NCI-H2171 (cell line): ENCODE results near the gene IWS1.
"Not testable (repeated sequence)": the region's sequence is repeated elsewhere in the genome, so short reads cannot be mapped to it uniquely, and the experiment has no call there.

Experiments
- DNase-seq: peaks from one replicate; lab custom pipeline; 2025; lab: John Stamatoyannopoulos, UW

The IWS1 gene

DNA sequence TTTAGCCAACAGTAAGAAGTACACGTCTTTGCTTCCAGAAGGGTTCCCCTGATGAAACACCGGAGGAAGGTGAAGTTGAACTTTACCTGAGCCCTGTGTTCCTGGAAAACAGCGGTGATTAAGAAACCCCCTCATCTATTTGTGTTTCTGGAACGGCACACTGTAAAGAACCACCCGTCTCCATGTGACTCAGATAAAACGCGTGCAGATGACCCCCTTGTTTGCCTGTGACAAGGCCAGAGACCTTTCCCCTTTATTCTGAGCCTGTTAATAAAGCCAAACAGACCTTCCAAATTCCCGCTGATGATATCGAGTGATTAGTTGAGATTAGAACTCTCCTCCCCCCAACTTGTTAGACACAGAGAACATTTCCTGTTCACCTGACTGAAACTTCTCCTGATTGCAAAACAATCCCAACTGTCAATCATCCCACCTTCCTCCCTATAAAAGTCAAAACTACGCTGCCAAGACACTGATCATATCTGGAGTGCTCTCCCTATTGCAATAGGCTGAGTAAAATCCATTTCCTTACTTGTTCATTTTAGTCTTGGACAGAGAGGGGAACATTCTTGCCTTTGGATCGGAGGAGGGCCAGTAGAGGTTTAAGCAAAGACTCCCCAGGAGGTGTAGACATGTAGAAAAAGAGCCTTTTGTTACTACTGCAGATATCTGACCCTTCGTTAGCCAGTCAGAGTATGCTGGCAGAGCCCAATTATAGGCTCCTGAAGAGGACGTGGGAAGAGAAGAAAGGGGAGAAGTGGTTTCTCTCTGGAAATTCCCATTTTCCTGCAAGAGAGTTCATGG is 914 bp upstream of the IWS1 start:
- peak; percentile 16 for DNase-seq

DNA sequence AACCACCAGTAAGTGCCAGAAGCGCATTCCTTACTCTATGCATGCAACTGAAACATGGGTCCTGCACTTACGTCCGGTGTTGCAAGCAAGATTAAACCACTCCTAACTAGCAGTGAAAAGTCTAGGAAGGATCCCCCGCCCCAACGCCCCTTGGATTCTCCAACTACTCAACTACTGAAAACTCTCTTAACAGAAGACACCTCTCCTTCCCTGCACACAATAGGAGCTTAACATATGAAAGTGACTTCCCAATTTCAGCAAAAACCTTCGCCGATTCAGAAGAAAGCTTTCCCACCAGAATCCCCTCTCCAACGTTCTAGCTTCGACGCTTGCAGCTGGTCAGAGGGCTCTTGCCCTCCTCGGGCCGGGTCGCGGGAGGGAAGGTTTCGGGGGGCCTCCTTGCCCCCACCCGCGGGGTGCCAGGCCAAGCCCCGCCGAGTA is 578 bp downstream of the IWS1 start:
- DNase-seq, result no peak

DNA sequence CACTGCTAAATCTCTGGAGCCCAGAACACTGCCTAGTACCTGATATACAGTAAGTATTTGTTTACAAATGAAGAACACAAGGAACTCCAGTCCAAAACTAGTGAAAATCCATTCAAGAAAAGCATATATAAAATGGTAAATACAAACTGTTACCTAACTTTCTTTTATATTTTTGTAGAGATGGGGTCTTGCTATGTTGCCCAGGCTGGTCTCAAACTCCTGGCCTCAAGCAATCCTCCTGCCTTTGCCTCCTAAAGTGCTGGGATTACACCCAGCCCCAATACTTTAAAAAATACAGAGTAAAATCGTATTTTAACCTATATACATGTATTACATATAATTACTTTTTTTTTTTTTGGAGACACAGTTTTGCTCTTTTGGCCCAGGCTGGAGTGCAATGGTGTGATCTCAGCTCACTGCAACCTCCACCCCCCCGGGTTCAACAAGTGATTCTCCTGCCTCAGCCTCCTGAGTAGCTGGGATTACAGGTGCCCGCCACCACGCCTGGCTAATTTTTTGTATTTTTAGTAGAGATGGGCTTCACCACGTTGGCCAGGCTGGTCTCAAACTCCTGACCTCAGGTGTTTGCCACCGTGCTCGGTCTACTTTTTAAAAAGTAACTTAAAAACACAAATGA is 2.0 kb downstream of the IWS1 start:
- DNase-seq, result not testable (repeated sequence)

DNA sequence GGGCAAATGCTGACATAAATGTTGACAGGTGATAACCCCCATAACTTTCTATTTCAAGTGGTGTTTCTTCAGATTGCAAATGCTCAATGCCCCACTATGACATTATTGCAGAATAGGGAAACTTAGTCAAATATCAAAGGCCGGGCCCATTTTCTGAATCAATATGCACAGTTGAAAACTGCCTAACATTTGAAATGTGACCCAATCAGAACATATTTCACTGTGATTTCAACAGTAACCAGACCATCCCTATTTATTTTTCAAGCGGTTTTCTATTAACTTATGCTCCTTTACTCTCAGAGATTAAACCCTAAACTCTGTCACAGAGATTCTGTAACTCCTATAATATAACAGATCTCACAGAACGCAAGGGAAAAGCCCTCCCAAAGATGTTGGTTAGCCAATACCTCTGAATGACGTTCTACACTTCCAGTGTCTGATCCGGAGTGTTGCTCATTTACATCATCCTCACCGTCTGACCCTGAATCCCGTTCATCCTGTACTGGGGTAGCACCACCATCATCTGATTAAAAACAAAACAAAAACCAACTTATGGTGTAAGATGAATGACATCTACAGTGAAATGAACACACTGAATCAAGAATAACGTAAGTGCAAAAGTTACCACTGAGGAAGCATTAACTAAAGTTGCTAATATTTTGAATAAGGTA is 2.9 kb downstream of the IWS1 start:
- no peak for DNase-seq

DNA sequence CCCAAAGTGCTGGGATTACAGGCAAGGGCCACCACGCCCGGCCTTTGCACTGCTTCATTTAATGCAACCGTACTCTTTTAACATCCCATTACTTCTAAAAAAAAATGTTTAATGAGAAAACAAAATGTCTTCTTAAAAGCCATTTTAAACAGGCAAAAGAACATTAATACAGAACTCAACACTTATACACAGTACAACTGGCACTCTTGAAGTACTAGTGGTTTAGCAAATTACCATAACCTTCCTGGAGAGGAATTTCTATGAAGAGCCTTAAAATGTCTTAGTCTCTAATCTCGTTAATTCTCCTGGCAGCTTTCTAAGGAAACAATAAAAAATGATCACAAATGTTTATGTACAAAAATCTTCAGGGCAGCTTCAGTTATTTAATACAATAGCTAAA is 5.9 kb downstream of the IWS1 start:
- DNase-seq, result no peak

DNA sequence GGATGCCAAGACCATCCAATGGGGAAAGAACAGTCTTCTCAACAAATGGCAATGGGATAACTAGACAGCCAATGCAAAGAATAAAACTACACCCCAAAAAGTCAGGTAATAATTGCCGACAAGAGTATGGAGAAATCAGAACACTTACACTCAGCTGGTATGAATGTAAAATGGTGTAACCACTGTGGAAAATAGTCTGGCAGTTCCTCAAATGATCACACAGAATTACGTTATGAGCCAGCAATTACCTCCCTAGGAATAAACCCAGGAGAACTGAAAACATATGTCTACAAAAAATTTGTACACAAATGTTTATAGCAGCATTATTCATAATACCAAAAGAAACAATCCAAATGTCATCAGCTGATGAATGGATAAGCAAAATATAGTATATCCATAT is 8.8 kb downstream of the IWS1 start:
- DNase-seq, result no peak

DNA sequence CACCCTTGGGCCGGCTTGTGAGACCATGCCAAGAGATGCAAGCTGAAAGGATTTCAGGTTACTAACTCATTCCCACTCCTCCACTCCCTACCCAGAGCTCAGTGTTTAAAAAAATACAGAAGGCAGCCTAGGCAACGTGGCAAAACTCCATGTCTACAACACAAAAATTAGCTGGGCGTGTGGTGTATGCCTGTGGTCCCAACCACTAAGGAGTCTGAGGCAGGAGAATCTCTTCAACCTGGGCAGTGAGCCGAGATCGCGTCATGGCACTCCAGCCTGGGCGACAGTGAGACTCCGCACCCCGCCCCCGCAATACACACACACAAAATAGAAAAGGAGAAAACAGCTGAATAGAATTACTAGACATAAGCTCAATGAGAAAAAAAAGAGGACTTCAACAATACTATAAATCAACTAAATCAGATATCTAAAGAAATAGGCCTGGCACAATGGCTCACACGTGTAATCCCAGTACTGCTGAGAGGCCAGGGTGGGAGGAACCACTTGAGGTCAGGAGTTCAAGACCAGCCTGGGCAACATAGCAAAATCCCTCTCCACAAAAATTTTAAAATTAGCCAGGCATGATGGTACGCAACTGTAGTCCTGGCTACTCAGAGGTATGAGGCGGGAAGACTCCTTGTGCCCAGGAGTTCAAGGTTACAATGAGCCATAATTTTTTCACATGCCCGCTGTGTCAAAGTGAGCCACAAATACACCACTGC is 10.1 kb downstream of the IWS1 start:
- no peak for DNase-seq

DNA sequence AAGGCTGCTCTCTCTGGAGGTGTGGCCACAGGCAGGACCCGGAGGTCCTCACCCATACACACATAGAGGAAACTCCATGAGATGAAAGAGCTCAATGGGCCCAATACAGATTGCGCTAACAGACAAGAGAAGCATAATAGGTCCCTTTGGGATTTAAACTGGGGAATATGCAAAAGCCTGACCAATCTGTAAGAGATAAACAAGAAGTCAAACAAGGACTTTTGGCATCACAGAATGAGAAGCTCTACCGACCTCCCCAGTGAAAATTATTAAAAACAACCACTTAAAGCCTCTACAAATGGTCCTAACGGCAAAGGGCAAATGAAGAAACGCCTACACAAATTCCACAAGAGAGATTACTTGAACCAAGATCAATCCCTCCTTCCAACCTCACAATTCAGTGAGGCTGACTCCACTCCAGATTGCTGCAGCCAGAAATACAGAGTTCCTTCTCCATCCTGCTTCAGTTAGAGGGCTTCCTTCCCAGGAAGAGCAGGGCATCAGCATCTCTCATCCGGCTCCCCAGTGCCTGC is 10.8 kb downstream of the IWS1 start:
- no peak for DNase-seq

DNA sequence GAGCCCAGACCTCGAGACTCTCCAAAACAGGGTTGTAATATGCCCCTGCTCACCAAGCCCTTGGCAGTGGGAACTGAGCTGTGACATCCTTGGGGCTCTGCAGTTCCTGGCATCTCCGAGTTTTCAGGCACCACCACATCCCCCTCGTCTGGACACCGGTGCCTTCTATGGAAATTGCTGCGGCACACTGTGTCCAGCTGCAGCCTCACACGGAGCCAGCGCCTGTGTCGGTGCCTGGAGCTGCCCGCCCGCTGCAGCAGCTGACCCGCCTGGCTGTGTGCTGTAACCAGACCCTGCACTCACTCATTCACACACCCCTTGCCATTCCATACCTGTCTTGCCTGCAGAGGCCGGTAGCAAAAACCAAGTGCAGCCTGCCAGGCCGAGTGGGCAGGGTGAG is 11.8 kb downstream of the IWS1 start:
- no peak for DNase-seq

DNA sequence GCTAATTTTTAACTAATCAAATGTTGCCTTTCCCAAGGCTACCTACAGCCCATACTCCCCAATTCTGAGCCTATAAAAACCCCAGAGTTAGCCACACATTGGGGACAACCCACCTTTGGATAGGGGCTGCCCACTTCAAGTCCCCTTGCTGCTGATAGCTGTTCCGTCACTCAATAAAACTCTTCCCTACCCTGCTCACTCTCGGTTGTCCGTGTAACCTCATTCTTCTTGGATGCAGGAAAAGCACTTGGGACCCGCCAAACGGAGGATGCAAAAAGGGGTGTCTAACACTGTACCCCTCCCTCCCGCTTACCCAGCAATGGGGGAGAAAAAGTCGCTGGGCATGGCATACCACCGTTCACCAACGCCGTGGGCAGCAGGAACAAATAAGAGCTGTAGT is 12.2 kb downstream of the IWS1 start:
- no peak for DNase-seq

DNA sequence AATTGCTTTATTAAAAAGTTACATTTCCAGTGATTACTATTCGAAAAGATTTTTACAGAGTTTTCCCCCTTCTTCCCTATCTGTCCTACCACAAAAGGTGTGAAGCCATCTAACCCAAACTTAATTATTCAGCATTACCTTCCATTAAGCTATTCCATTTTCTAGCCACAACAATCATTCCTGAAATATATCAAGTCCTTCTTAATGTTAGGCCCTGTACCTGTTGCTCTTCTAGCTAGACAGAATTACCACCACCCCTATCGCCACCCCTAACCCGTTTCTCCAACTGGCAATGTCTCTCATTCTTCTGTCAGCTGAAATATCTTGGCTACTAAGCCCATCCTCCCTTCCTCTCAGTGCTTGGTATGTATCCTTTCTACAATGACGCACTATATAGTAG is 13.9 kb downstream of the IWS1 start:
- DNase-seq, result no peak

DNA sequence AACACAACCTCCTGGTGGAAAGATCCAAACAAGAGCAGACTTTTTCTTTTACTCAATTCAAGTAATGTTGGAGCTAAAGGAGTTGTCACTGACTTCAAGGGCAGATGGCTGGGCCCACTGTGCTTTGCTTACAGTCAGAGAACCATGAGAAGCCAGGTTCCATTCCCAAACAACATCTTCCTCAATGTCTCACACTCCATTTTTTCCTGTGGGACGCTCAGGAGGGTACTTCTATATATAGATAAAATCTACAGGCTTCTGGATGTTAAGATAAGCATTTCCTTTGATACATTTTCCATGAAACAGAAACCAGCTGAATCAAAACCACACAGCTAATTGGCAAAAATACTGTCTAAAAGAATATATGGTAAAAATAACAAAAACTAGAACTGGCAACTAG is 14.4 kb downstream of the IWS1 start:
- DNase-seq, result no peak

DNA sequence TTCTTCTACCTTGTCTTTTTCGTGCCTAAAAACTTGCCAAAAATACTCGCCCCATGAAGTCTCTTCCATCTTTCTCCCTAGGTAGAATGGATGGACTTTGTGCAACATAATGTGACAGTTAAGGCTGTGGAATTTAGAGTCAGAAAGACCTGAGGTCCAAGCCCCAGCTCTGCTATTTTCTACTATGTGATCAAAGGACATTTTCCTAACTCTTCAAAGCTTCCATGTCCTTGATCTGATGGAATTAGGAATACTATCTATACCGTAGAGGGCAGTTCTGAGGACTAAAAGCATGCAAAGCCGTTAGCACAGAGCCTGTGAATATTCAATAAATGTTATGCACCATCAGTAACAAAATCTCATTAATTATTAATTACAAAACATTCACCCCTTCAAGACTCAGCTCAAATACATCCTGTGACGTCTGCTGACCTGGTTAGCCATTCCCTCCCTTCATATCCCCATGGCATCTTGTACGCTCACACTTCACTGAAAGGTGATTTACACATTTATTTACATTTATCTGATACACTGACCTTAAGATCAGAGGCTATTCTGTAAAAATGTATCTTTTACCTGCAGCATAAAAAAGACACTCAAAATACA is 15.1 kb downstream of the IWS1 start:
- no peak for DNase-seq

DNA sequence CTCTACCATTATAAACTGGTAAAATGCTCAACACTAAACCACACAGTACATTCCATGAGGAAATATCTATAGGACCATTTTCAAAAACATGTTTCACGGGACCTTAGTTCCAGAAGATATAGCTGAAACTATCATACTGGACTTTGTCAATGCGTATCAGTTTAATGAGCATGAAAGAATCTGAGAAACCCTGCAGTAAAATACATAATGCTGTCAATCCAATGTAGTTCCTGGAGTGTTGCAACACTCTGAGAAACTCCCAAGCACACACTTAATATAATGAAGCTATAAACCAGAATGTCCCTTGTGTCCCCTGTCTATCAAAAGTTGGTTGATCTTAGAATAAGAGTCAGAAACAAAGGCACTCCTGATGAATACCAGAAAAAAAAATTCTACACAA is 16.2 kb downstream of the IWS1 start:
- no peak for DNase-seq

DNA sequence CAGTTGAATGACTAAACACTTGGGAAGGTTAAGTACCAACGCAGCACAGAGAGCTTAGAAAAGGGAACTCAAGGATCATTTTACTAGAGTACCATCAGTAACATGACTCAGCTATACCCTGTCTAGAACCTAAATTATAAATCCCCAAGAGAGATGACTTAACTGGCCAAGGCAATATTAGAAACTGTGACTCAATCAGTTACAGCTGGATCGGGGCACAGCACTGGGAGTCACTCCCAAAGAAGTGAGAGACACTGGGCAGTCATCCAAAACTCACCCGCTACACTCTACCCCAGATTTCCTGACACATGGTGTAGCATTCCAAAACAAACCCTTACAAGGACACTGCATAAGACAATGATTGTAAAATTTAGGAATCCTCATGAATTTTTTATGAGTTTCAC is 17.7 kb downstream of the IWS1 start:
- peak; percentile 69 for DNase-seq

DNA sequence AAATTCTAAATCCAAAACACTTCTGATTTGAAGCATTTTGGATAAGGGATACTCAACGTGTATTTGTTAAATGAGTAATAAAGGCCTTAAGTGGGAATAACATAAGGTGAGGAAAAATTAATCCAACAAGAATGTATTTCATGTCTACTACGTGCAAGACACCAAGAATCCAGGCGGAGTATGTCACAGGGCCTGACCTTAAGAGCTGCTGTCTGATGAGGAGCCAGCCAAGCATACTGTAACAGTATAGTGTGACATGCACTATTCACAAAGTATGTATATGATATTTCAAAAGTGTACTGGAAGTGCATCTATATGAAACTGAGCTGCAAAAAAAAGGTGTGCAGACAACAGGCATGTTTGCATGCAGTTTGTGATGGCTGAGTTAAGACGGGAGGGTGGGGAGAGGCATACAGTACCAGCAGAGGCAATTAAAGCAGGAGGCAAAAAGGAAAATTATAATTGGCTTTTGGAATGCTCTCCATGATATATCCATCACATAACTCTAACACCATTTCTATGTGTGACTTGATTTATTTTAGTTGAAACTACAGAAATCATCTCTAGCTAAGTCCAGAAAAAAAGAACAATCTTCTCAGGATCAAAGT is 18.2 kb downstream of the IWS1 start:
- no peak for DNase-seq

DNA sequence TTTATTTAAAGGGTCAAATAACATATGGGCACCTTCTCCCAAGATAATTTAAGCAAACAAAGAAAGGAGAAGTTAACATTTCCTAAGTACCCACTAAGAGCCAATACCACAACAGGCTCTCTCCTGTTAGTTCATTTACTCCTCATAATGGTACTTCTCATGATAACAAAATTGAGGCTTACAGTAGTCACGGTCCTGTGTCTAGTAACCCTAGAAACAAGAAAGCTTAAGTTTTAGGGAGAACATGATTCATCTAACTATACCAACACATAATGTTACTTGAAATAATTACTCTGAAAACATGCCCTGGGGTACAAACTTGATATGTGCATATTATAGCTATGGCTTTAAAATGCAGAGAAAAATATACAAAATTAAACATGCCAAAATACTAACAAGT is 19.8 kb downstream of the IWS1 start:
- DNase-seq, result no peak

DNA sequence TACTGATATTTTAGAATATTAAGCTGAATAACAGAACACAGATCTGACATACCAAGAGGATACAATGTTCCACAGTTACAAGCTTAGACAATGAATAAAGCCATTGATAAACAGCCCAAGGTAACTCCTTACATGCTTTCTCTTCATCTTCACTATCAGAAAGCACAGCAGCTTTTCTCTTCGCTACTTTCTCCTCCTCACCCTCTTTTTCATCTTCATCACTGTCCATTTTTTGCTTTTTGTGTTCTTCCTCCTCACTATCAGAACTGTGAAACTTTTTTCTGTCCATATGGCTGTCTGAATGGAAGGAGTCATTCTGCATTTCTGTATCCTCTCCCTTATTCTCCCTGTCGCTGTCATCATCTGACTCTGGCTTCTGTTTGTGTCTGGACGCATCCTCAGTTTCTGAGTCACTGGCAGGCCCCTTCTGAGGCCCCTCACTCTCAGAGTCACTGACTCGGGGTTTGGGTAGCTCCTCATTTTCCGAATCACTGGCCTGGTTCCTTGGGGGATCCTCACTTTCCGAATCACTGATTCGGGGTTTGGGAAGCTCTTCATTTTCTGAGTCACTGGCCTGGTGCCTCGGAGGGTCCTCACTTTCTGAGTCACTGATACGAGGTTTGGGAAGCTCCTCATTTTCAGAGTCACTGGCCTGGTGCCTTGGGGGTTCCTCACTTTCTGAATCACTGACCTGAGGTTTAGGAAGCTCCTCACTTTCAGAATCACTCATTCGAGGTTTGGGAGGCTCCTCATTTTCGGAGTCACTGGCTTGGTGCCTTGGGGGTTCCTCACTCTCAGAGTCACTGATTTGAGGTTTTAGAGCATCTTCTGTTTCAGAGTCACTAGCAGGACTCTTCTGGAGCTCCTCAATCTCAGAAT is 21.5 kb downstream of the IWS1 start:
- DNase-seq, result no peak

DNA sequence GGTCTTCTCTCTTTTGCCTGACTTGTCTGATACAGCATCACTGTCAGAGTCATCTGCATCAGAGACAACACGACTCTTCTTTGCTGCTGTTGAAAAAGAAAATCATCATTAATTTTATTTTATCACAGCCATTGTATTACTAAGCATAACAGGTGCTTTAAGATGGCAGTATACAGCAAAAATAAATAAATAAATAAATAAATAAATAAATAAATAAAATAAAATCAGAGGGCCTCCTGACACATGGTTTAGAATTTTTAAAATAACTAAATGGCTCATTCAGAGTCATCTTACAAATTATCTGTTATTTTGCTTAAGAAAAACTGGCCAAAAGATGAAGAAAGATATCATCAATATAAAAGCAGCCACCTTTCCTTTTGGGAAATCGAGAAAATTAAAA is 22.8 kb downstream of the IWS1 start:
- no peak for DNase-seq

DNA sequence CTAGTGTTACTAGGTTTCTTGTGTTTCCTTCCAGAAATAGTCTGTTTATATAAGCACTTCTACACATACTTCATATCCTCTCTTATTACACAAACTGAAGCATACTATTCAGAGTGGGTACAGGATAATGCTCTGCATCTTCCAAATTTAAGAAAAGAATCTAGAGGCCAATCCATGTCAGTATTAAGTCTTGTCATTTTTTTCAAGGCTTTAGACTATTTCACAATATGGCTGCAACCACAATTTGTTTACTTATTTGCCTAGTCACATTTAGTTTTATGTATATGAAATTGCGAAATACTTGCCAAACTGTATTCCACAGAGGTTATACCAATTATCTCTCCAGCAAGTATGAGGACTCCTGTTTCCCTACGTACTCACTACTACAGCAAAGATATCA is 27.9 kb downstream of the IWS1 start:
- no peak for DNase-seq
